WERI-Rb-1 (cell line): ENCODE data around the gene LRRC49.
"Not testable (repeated sequence)": the region's sequence is repeated elsewhere in the genome, so short reads cannot be mapped to it uniquely, and the experiment has no call there.

ENCODE experiments used
- DNase-seq: peaks from one replicate; pipeline ENCODE4 v3.0.0-alpha.2; 2020
- H3K27ac ChIP-seq: fragments of 250-450 bp; sonication (Bioruptor Pico); 2 replicates; pipeline ENCODE4 v1.5.1; 2020; ENCODE audit warnings: mild to moderate bottlenecking, moderate library complexity
- H3K27me3 ChIP-seq: fragments of 250-450 bp; sonication (Bioruptor Pico); 2 replicates; pipeline ENCODE4 v1.5.1; 2021; ENCODE audit warnings: mild to moderate bottlenecking, low read depth, moderate library complexity; ENCODE audit not compliant: insufficient read depth, severe bottlenecking
- H3K36me3 ChIP-seq: fragments of 250-450 bp; sonication (Bioruptor Pico); 2 replicates; pipeline ENCODE4 v1.5.1; 2020; ENCODE audit warnings: mild to moderate bottlenecking, moderate library complexity
- H3K4me3 ChIP-seq: 2 replicates; pipeline ENCODE4 v1.5.1; 2011; ENCODE audit warnings: low read depth, mild to moderate bottlenecking, control low read depth, low read length
- H3K9me3 ChIP-seq: fragments of 250-450 bp; sonication (Bioruptor Pico); 2 replicates; pipeline ENCODE4 v1.5.1; 2021; ENCODE audit warnings: mild to moderate bottlenecking, moderate library complexity; ENCODE audit not compliant: severe bottlenecking
- TF ChIP-seq, protein P1 (sequence below): IDR thresholded peaks from 2 replicates; pipeline ENCODE4 v1.5.1; 2011; ENCODE audit warnings: low read depth, mild to moderate bottlenecking, control low read depth, inconsistent platforms, low read length

The LRRC49 gene

DNA sequence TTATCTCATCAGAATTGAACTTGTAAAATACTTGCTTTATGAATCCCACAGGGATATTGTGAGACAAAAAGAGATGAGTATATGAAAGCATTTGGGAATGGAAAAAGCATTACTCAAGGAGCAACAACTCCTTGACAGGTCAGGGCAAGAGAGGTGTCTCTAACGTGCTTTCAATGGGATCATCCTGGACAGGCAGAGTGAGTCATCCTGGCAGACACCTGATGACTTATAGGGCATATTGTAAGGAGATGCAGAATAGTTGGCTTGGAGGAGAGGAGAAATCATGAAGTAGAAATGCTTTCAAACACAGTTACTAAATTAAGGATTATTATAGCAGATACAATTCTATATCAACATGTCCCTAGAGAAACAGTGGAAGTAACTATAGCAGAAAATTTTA is 150.7 kb downstream of the LRRC49 start:
- H3K27me3 ChIP-seq, result no peaks in the 10 kb centered on the region
- H3K4me3 ChIP-seq, result no peak overlapping the region
- no peak overlapping the region for H3K27ac ChIP-seq
- no peak for DNase-seq
- no peaks in the 10 kb centered on the region for H3K36me3 ChIP-seq
- TF ChIP-seq, protein P1, sequence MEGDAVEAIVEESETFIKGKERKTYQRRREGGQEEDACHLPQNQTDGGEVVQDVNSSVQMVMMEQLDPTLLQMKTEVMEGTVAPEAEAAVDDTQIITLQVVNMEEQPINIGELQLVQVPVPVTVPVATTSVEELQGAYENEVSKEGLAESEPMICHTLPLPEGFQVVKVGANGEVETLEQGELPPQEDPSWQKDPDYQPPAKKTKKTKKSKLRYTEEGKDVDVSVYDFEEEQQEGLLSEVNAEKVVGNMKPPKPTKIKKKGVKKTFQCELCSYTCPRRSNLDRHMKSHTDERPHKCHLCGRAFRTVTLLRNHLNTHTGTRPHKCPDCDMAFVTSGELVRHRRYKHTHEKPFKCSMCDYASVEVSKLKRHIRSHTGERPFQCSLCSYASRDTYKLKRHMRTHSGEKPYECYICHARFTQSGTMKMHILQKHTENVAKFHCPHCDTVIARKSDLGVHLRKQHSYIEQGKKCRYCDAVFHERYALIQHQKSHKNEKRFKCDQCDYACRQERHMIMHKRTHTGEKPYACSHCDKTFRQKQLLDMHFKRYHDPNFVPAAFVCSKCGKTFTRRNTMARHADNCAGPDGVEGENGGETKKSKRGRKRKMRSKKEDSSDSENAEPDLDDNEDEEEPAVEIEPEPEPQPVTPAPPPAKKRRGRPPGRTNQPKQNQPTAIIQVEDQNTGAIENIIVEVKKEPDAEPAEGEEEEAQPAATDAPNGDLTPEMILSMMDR, result no peak
- H3K9me3 ChIP-seq, result no peaks in the 10 kb centered on the region

- Histone ChIP-seq H3K9me3 (no peaks in the 10 kb centered on the region), H3K27me3 (no peaks in the 10 kb centered on the region), H3K27ac (no peak overlapping the region), H3K36me3 (no peaks in the 10 kb centered on the region), H3K4me3 (no peak overlapping the region)
- no peak for DNase-seq
- TF ChIP-seq, protein P1, result no peak
Measured at GRCh38 chr15:71044006-71044405, 151.4 kb downstream of the LRRC49 start.

DNA sequence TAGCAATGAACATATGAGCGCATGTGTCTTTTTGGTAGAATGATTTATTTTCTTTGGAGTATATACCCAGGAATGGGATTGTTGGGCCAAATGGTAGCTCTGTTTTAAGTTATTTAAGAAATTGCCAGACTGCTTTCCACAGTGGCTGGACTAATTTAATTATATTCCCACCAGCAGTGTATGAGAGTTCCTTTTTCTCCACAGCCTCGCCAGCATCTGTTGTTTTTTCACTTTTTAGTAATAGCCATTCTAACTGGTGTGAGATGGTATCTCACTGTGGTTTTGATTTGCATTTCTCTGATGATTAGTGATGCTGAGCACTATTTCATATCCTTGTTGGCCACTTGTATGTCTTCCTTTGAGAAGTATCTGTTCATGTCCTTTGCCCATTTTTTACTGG is 153.5 kb downstream of the LRRC49 start:
- H3K27me3 ChIP-seq, H3K4me3 ChIP-seq, H3K36me3 ChIP-seq, H3K27ac ChIP-seq, DNase-seq, H3K9me3 ChIP-seq: not testable (repeated sequence)

- H3K27ac ChIP-seq, result no peak overlapping the region
Measured at GRCh38 chr15:71048913-71049675, 156.5 kb downstream of the LRRC49 start.

GRCh38 chr15:71049706-71050422 is 157.2 kb downstream of the LRRC49 start:
- Histone ChIP-seq H3K27me3 (no peaks in the 10 kb centered on the region), H3K9me3 (no peaks in the 10 kb centered on the region), H3K27ac (no peak overlapping the region), H3K36me3 (no peaks in the 10 kb centered on the region), H3K4me3 (no peak overlapping the region)
- TF ChIP-seq, protein P1, result no peak
- no peak for DNase-seq

More at GRCh38 chr15:71048913-71049675, 156.5 kb downstream of the LRRC49 start:
- TF ChIP-seq, protein P1, result no peak
- H3K9me3 ChIP-seq, result no peaks in the 10 kb centered on the region
- H3K4me3 ChIP-seq, result no peak overlapping the region
- H3K27me3 ChIP-seq, result no peaks in the 10 kb centered on the region
- no peaks in the 10 kb centered on the region for H3K36me3 ChIP-seq
- DNase-seq, result no peak

- no peak for DNase-seq
- Histone ChIP-seq H3K4me3 (no peak overlapping the region), H3K36me3 (no peaks in the 10 kb centered on the region), H3K27ac (no peak overlapping the region), H3K27me3 (no peaks in the 10 kb centered on the region), H3K9me3 (no peaks in the 10 kb centered on the region)
- TF ChIP-seq, protein P1, result no peak
Measured at GRCh38 chr15:71050461-71050860, 157.8 kb downstream of the LRRC49 start.
